Inflammatory macrophage treated with lipopolysaccharide for 1 hour (primary cell): Measurements from ENCODE around the gene USP10.
"Not testable (repeated sequence)": the region's sequence is repeated elsewhere in the genome, so short reads cannot be mapped to it uniquely, and the experiment has no call there.

Source experiments
- DNase-seq, 2 donors: peaks; one replicate each; pipeline ENCODE4 v3.0.0-alpha.2; 2020 to 2022

USP10 gene

DNA sequence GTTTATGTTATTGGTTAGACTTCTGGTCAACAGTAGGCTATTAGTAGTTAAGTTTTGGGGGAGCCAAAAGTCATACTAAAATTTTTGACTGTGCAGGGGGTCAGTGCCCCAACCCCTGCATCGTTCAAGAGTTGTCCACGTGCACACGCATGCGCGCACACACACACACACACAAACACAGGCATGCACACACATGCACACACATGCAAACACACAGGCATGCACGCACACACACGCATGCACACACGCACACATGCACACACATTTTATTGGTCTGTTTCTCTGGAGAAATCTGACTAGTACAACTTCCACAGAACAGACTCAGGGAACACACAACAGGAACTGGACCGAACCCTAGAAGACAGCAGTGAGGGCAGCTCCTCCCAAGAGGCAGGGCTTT, 24.4 kb upstream of the USP10 start:
- DNase-seq, result no peak

DNA sequence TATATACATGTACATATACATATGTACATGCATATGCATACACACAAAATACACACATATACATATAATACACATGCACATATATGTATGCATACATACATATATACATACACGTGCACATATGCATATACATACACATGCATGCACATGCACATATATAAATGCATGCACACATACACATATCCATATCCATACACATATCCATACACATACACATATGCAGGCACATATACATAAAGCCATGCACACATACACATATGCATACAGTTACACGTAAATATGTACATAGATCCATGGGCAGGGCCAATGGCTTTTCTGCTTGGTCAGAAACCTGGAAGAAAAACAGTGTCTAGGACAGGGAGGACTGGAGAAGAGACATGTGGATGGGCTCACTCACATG, 23.9 kb upstream of the USP10 start:
- no peak for DNase-seq

DNA sequence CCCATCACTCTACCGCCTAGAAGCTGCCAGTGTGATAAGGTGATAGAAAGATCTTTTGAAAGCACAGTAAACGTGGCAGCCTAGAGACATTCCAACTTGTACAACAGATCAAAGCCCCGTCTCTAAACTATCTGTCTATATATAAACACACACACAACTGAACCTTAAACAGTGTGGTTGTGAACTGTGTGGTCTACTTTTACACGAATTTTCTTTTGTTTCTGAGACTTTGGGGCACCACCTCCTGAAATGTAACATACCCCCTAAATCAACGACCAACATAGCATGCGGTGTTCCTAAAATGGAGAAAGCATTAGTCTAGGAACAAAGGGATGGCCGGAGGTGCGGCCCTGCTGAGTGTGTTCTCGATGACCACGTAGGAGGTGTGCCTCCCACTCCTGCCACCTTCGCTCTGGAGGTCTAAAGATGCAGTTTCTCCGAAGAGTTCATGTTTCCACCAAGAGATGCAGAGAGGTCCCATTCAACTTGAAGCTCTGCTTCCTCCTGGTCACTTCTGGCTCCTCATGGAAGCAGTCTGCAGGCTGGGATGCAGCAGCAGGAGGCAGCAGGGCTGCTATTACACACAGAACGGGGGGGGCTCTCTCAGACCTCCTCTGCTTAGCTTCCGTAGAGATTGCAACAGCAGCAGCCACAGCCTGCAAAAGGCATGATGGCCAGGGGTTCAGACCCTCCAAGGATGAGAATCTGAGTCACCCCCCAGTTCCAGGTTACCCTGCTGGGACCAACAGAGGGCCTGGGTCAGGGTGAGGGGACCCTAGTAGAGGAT, 22.6 kb upstream of the USP10 start:
- no peak for DNase-seq

DNA sequence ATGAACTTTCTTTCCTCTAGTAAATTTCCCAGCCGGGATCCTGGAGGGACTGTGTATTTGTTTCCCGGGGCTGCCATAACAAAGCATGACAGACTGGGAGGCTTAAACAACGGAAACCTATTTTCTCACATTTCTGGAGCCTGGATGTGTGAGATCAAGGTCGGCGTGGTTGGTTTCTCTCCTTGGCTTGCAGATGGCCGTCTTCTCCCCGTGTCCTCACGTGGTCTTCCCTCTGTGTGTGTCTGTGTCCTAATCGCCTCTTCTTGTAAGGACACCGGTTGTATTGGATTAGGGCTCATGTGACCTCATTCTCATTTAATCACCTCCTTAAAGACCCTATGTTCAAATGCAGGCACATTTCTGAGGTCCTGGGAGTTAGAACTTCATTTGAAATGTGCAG, 22.0 kb upstream of the USP10 start:
- no peak for DNase-seq

DNA sequence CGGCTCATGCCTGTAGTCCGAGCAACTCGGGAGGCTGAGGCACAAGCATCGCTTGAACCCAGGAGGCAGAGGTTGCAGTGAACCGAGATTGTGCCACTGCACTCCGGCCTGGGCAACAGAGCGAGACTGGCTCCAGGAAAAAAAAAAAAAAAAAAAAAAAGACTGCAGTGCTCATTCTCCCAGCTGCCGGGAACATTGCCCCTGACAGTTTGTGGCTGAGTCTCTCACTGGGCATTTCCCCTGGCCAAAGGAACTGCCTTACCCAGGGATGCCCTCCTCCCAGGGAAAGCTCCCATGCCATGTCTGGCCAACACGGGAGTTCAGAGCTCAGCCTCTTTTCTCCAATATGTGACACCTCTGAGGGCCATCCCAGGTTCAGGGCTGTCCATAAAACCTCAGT, 21.3 kb upstream of the USP10 start:
- no peak for DNase-seq

DNA sequence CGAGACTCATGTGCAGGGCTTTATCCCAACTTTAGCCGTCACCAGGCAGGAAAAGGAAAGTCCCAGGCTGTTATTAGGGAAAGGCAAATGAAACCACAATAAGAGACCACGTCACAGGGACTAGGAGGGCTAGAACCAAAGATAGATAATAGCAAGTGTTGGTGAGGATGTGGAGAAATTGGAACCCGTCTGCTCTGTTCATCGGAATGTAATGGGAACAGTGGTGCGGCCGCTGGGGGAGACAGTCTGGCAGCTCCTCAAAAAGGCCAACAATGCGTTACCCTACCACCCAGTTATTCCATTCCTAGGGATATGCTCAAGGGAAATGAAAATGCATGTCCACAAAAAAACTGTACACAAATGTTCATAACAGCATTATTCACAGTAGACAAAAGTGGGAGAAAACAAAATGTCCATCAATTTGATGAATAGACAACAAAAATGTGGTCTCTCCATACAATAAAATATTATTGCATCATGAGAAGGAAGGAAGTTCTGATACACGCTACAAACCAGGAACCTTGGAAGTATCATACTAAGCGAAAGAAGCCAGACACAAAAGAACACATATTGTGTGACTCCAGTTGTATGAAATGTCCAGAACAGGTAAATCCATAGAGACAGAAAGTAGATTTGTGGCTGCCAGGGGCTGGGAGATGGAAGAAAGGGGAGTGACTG, 19.5 kb upstream of the USP10 start:
- peak in 1 of 2 donors; percentile 23 for DNase-seq

DNA sequence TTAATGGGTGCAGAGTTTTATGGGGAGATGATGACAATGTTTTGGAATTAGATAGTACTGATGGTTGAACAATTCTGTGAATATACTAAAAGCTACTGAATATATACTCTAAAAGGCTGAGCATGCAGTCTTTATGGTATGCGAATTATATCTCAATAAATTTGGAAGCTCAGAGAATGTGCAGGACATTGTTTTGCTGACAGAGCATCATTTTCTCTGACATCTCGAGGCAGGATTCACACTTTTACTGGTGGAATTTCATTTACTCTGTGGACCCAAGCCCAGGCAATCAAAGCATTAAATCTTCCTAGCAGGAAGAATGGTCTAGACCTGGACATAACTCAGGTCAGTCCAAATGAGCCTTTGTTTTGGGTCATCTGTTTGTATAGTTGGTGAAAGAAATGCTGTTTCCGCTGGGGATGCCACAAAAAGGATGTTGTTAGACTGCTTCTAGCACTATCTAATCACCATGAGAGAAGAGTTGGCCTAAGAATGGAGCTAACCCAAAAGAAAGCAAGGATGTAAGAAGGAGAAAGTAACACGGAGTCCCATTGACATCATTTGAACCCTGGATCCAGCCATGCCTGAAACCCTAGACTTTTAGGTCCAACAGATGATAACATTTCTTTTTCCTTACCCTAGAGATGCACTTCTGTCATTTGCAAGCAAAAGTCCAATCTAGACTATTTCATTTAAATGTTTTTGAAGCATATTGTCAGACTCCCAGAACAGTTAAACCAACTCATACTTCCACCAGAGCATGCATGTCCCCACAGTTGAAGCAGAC, 18.8 kb upstream of the USP10 start:
- no peak for DNase-seq

DNA sequence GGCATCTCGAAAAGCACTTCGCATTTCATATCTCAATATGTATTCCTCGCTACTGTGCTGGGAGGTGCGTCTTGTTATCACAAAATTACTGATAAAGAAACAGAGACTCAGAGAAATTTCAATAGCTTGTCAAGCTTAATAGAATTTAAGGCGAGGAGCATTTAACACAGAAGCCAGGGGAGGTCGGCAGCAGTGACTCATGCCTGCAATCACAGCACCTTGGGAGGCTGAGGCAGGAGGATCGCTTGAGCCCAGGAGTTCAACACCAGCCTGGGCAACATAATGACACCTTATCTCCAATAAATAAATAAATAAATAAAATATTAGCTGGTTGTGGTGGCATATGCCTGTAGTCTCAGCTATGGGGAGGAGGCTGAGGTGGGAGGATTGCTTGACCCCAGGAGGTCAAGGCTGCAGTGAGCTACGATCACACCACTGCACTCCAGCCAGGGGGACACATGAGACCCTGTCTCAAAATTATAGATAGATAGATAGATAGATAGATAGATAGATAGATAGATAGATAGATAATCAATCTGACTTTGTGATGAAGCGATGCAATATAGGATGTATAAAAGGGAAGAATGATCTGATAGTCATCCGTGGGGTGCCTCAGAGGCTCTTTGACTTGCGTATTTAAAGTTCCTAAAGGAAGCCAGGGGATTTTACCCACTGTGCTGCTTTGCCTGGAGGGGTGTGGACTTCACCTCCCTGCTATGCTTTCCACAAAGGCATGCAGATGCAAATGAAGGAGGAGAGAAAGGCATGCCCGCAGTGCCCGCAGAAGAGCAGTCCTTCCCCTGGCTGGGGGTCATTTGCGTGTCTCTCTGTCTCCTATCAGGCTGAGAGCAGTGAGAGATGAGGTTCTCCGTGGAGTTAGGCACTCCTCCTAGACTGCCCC, 15.9 kb upstream of the USP10 start:
- DNase-seq, result no peak

DNA sequence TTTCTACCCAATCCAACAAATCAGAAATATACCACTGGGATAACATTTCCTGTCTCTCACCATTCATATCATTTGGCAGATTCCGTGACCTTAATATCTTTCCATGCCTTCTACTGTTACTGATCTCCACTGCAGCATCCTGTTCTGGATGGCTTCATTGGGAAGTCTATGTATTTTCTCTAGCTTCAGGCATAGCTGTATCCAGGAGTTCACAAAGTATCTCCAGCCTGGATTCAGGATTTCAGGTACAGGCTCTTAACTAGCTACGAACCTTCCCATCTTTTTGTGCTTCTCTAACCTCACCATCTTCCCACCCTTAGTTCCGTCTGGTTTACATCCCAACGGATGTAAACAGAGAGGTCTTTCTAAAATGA, 15.2 kb upstream of the USP10 start:
- no peak for DNase-seq

DNA sequence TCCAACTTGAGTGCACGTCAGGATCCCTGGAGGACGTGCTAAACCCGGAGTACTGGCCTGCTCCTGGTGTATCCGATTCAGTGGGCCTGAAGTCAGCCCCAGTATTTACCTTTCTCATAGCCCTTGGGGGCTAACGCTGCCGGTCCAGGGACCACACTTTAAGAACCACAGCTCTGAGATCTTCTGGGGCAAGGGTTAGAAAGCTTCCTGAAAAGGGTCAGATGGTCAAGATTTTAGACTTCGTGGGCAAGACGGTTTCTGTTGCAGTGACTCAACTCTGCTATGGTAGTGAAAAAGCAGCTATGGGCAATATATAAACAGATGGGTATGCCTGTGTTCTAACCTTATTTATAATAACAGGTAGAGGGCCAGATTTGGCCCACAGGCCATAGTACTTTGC, 14.6 kb upstream of the USP10 start:
- no peak for DNase-seq

DNA sequence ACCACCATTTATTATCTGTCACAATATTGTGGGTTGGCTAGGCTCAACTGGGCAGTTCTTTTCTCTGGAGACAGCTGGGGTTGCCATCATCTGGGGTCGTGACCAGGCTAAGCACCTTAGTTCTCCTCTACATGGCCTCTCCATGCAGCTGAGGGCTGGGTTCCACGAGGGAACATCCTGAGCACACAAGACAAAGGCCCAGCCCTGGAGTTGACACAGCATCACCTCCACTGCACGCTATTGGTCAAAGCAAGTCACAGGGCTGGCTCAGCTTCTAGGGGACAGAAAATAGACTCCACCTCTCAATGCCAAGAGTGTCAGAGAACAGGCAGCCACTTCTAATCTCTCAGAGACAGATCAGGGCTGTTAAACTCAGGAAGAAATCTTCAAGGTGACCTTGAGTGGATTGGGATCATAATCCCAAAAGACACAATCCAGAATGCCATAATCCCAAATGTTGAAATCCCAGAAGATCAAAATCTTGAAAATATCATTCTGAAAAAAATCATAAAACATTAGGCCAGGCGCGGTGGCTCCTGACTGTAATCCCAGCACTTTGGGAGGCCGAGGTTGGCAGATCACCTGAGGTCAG, 13.0 kb upstream of the USP10 start:
- no peak for DNase-seq

DNA sequence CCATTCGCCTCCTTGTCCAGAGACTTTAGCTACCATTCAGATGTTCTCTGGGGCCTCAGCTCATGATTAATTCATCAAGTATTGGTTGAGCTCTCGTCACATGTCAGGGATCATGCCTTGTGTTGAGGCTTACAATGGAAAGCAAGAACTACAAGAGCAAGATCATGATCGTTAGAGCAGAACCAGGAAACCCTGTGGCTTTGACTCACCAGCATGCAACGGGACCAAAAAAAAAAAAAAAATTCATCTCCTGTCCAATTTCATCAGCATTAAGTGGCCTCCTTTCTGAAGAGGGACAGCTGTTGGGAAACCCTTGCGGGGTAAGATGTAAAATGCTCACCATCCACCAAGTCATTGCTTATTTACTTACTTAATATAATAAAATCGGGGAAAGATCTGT, 12.1 kb upstream of the USP10 start:
- peak; percentile 82 to 83 for DNase-seq

DNA sequence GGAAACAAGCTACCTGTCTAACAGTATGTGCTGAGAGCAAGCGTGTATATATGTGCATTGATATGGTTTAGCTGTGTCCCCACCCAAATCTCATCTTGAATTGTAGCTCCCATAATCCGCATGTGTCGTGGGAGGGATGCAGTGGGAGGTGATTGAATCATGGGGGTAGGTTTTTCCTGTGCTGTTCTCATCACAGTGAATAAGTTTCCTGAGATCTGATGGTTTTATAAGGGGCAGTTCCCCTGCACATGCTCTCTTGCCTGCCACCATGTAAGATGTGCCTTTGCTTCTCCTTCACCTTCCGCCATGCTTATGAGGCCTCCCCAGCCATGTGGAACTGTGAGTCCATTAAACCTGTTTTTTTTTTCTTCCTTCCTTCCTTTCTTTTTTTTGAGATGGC, 11.6 kb upstream of the USP10 start:
- not testable (repeated sequence) for DNase-seq

DNA sequence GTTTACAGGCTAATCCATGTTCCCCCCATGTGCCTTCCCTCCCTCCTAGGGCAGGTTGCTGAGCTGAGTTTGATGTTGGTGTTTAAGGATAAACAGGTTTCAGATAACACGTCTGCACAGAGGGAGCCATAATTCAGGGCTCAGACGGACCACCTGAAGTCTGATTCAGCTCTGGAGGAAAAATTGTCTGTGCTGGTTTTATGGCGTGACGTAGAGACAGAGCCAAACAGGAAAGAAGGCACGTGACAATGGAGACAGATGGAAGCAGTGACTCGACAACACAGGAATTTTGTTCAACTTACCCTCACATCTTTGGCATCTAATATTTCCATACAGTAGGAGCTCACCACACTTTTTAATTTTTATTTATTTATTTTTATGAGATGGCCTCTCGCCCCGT, 10.7 kb upstream of the USP10 start:
- no peak for DNase-seq

DNA sequence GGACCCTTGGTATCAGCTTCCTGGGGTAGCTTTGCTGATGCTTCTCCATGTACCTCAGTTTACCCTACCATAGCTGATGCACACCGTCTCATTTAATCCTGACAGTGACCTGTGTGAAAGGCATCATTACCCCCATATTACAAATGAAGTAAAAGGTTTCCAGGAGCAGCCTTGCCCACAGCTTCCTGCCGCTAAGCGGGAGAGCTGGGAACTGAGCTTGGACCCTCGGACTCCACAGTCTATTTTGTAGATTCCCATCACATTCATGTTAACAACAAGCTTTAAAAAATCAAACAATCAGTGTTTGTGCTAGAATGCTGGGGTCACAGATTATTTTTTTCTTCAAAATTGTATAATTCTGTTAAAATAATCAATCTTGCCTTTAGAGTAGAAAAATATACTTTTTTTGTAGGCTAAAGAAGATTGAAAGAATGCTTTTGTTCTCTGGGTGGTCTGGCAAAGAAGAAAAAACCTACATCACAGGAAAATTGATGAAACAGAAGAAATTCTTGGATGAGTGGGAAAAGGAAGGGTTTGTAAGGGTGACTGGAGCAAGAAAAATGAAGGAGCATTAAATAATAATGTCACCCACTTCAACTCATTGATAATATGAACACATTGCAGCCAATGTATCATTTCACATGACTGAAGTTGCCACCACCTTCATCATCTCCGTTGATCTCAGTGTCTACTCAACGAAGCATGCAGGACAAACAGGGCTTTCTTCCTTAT, 9.5 kb upstream of the USP10 start:
- no peak for DNase-seq

DNA sequence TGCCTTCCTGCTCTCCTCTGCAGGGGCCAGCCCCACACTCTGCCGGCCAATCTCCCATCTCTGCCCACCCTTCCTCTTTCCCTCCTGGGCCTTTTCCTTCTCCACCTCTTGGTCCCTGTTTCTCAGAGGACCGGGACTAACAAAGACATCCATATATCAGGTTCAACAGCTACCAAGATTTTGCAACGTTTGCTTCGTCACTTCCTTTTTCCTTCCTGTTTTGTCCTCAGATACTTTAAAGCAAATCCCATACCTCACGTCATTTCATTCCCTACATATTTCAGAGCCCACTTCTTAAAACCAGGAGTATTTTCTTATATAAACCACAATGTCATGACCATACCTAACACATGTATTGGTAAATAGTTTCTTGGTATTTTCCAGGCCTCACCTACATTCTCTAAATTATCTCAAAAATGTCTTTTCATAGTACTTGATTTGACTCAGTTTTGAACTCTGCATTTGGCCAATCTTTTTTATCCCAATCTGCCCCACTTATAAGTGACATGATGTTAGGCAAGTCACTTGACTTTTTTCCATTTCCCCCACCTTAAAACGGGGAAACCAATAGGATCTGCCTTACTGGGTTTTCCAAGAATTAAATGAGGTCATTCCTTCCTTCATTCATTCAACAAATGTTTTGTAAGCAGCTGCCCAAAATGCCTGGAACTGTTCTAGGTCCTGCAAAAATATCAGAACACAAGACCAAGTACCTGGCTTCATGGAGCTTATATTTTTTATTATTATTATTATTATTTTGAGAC, 7.2 kb upstream of the USP10 start:
- peak; percentile 48 to 74 for DNase-seq

DNA sequence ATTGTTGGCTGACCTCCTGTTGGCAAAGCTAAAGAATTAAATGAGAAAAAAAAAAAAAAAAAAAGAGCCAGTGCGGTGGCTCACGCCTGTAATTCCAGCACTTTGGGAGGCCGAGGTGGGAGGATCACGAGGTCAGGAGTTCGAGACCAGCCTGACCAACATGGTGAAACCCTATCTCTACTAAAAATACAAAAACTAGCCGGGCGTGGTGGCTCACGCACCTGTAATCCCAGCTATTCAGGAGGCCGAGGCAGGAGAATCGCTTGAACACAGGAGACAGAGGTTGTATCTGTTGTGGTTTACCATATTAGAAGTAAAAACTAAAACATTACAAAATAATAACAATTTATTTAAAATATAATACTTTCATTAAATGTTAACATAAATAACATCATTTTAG, 5.9 kb upstream of the USP10 start:
- DNase-seq, result not testable (repeated sequence)

DNA sequence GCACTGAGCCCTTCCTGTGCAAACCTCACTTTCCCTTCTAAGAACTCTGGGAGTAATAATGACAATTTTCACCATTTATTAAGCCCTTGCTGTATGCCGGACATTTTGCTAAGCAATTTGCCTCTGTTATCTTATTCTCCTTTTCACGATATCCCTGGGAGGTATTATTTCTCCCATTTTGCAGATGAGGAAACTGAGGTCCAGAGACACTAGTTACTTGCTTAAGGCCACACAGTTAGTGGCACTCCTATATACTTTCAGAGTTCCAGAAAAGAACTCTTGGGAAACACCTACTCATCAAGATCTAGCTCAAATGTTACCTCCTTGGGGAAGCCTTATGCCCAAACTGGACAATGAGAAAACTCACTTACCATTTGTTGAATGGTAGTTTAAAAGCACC, 4.8 kb upstream of the USP10 start:
- no peak for DNase-seq

DNA sequence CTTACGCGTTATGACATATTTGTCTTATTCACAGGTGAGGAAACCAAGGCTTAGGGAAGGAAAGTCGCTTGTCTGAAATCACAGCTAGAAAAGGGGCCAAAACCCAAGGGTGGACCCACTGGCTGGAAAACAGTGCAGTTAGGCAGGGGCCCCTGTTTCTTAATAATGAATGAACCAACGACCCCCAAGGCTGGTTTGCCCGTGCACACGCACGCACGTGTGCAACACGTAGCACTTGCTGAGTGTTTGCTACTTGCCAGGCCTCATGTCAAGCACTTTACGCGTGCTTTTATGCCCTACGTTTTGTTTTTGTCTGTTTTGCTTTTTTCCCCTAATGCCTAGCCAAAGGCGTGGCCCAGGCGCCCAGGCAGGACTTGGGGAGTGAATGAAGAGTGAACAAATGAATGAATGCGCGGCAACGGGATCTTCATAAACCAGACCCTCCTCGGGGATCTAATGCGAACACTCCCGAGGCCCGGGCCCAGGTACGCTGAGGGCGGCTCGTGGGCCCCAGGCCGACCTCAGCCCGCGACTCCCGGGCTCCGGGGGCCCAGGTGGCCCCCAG, 571 bp upstream of the USP10 start:
- DNase-seq, result peak in 1 of 2 donors; percentile 16
